IPS-NIHi7 (cell line): ENCODE measurements around the gene HOXA13.

Experiments
- DNase-seq: peaks from one replicate; pipeline ENCODE4 v3.0.0; 2012; ENCODE audit warnings: mixed read lengths; ENCODE audit errors: extremely low spot score

The HOXA13 gene

DNA sequence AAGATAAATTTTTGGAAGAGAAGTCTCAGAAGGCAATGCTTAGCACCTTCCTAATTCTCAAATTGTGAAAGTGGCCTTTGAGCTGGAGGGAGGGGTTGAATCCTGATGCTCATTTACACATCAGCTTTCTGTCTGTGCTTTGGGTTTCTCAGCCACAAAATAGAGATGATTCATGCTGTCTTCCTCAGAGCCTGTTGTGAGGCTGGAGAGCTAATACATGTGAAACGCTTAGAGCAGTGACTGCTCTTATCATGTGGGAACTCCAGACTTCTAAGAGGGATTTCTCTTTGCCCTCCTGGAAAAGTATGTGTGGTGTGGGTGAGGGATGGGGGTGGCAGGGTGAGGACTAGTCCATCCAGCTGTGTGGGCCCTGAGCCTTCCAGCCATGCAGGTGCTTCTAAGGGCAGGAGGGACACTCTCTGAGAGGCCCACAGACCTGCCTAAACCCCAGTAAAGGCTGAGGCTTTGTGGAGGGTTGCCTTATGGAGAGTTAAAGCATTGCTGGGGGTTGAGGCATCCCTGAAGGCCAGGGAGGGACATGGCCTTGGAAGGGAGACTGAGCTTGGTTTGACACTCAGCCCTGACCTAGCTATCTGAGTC lies 37.9 kb upstream of the HOXA13 start:
- DNase-seq, result no peak

DNA sequence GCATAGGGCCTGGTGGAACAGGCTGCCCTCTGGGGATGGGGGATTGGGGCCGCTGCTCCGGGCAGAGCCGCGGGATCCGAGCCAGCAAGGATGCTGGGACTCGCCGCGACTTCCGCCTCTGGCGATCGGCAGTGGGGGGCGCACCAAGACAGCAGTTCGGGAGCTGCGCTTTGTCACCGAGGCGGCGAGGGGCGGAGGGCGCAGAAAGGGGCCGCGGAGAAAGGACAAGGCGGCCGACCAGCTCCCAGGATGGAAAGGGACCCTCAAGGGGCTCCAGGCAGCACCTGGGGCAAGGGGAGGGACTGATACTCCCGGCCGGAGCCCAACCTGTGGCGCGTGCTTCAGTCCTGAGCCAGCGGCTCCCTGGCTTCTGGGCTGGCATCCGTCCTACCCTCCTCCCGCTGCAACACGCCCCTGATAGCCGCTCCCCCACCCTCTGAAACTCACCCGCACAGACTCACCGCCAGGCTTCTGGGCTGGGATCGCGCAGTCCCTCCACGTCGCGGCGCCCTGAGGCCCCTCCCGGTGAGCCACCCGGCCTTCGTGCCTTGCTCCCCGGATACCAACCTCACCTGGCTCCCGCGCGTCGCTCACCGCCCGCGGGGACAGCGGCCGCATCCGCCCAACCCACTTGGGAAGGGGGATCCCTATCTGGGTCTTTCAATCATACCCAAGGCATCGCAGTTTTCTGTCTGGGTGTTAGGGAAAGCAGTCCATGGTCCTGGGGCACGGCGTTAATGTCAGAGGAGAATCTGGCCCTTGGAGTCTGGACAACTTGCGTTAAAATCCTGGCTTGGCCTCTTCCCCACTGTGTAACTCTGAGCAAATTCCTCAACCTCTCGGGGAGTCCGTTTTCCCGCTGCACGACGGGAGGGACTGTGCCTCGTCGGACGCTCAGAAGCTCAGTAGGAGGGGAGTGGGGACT lies 35.8 kb upstream of the HOXA13 start:
- DNase-seq, result peak; percentile 81

DNA sequence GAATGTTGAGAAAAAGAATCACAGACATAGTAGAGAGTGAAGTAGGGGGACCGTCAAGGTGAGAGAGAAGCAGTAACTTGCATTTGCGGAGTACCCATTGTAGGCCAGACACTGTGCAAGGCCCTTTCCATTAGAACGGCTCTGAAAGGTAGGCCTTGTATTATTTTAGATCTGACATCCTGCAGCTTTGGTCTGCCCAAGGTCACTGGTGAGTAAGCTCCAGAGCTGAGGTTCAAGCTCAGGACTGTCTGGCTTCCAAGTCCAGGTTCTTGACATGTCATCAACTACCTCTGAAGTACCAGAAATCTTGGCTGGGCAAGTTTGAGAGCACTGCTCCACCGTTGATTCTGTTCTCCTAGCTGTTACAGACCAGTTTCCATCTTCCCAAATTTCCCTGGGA lies 29.6 kb upstream of the HOXA13 start:
- DNase-seq, result no peak

DNA sequence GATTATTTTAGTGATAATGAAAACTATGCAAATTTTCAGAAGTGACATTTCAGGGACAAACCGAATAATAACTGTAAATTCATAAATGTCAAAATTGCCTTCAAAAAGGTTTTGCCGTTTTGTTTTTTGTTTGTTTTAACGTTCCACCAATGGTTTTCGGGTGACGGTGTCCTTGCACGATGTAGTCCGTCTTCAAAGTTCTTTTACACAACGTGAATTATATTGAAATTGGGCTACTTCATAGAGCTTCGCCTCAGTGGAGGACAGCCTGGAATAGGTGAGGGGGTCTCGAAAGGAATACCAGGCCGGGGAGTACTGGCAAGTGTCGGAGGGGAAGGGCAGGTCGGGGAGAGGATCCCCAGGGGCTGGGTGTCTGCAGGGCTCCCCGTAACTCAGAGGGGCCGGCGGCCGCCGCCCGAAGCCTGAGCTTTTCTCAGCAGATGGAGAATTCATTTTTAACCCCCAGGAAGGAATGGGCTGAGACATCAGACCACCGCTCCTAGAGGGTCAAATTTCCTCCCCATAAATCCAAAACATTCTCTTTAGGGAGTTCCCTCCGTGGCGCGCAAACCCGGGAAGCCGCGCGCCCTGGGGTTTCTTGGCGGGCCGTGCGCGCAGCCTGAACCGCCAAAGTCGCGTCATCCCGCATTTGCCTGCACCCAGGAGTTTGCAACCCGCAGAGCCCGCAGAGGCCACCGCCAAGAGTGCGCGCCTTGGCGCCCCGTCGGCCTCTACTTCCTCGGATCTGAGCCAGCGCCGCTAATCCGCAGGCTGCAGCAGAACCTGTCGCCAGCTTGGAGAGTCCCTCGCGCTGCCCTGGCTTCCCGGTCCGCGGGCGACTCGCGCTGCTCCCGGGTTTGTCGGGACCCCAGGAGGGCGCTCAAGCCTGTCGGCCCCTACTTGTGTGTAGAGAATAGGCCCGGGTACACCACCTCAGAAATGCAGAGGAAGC lies 25.4 kb upstream of the HOXA13 start:
- no peak for DNase-seq

GRCh38 chr7:27223941-27224575 lies 24.2 kb upstream of the HOXA13 start:
- DNase-seq, result no peak

DNA sequence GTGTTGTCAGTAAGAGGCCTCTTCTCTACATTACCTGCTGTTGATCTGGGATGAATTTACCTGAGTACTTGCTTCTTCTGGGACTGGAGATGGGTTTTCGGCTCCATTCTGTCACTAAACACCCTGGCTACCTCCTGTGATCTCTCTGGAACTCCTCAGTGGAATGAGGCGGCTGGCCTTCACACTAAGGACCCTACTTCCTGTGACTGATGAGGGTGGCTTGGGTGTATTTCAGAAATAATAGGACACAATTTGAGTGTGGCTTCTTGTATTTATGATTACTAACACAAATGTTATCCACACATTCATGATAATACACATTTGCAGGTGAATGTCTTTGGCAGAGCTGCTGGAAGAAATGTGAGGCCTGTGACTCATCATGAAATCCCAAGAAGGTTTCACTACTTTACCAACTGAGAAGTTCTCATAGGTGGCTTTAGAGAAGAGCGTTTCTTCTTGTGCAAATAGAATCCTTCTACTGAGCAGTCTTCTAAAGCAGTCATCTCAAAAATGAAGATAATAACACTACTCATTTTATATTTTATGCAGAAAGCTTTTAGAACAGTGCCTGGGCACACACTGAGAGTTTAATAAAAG lies 21.4 kb upstream of the HOXA13 start:
- no peak for DNase-seq

DNA sequence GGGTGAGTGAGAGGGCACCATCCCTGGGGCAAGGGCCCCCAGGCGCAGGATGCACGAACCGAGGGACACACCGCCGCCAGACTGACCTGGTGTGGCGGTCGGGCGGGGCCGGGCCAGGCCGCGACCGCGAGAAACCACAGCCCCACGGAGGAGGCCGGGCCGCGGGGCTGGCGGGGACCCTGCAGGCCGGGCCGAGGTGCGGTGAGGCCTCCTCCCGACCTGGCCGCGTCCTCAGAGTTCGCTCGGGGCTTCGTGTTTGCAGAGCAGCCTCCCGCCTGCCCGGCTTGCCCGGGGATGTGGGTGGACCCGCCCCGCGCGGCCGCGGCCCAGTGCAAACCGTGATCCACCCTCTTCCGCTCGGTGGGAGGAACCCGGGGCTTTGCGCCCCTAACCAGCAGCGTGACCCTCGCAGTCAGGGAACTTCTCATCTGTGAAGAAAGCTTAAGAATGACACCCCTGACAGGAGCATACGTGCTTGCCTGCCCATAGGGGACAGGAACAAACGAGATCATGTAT lies 20.6 kb upstream of the HOXA13 start:
- no peak for DNase-seq

- no peak for DNase-seq
Observed at GRCh38 chr7:27219821-27220220, 19.9 kb upstream of the HOXA13 start.

DNA sequence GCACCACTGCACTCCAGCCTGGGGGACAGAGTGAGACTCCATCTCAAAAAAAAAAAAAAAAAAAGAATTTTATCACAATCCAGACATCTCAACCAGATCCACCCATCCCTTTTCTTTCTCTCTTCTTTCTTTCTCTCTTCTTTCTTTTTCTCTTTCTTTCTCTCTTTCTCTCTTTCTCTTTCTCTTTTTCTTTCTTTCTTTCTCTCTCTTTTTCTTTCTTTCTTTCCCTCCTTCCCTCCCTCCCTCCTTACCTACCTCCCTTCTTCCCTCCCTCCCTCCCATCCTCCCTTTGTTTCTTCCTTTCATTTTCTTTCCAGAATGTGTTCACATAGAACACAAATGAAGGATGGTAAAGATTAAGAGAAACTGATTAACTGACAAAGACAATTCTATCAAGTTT lies 18.1 kb upstream of the HOXA13 start:
- no peak for DNase-seq

- no peak for DNase-seq
Observed at GRCh38 chr7:27215356-27215755, 15.5 kb upstream of the HOXA13 start.

- no peak for DNase-seq
Observed at GRCh38 chr7:27214239-27214950, 14.5 kb upstream of the HOXA13 start.

DNA sequence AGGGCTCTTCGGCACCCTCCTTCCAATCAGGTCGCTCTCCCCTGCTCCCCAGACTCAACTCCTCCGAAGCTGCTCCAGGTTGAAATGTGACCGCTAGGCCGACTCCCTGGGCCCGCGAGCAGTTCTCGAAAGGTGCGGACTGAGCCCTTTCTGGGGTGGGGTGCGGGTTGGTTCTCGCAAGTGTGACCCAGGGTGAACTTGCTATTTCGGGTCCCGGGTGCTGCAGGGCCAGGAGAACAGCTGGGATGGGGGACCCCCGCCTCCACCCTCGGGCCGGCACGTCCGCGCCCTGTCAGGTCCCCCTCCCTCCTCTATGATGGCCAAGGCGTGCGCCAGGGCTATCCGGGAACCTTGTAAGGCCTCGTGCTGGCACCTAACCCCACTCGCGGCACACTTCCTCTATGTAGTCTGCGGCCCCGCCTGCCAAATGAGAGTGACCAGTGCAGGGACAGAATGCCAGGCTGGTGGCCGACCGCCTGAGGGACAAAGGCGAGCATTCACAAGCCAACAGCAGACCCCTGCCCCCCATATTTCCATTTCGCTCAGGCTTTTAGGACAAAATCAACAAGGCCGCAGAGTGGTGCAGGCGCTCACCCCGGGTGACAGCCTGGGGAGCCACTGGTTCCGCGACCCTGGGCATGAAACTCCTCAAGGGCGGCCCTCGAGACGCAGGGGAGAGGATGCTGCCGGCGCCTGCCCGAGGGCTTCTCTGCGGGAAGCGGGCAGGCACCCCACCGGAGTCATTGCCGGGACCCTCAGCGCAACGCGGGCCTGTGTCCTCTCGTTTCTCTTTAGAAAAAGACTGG lies 13.7 kb upstream of the HOXA13 start:
- no peak for DNase-seq

GRCh38 chr7:27212497-27213432 lies 12.9 kb upstream of the HOXA13 start:
- DNase-seq, result no peak

DNA sequence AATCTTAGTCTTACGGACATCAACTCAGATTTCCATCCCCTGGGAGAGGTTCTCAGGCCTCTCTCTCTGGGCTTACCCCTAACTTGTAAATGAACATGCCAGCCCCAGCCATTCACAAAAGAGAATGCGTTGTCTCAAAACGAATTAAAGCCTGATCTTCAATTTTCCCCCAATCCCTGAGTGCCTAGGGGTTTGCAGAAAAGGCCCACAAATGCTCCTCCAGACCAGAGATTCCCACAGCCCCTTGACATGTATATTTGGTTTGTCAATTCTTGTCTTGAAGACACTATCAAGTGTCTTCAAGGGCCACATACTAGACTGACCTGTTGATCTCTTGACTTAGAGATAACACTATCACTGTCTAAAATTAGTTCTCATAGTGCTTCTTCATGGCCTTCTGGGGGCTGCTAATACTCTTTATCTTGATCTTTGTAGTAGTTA lies 11.9 kb upstream of the HOXA13 start:
- DNase-seq, result no peak

- DNase-seq, result no peak
Observed at GRCh38 chr7:27211084-27211446, 11.2 kb upstream of the HOXA13 start.

DNA sequence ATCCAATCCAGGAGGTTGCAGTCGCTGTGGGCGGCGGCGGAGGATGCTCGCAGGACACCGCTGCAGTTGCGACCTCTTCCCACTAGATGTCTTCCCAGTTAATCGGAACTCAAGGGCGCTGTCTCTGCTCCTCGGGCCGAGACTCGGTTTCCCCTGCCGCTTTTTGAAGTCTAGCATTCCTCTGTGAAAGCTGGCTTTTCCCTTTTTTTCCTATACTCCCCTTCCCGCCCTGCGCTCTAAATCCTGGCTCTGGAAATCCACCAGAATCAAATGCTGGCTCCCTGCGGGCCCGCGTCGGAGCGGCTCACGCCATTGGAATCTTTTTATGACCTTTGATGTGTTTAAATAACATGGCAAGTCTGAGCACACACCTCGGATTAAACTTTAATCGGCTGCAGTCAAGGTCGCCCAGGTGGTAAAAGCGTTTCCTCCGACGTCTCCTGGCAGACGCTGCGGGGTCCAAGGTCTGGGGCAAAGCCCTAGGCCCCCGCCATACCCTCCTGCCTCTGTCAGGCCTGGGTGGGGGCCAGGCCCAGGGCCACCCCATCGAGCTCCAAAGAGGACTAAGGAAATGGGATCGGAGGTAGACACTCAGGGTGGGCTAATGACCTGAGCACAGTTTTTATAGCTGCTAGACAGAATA lies 10.7 kb upstream of the HOXA13 start:
- DNase-seq, result peak; percentile 81

DNA sequence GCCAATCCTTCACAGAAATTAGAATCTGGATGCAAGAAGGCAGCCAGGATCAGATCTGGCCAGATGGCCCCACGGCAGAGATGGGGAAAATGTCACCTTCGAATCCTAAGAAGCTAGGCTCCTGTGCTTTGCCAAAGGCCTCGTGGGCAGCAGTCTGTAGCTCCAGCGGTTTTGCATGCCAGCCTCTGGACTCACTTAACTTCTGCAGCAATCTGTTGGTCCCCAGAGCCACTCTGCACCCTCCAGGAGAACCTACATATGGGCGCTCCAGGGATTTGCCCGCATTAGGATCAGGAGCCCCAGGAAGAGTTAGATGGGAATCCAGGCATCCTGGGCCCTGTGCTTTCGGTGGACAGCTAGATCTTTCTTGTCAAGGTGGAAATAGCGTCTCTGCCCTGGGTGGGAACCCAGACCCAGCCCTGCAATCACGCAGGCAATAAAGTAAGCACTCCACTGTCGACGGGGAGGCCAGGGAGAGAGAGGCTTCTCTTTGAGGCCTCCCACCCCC lies 10.1 kb upstream of the HOXA13 start:
- no peak for DNase-seq

- no peak for DNase-seq
Observed at GRCh38 chr7:27208998-27209397, 9.1 kb upstream of the HOXA13 start.
